Activated T-helper 1 cell treated with Interleukin-2 at 50 U/mL for 16 hours (primary cell): ENCODE data around the gene AKAP11.
A peak's percentile ranks its signal among the peaks of the same experiment; 100 is the strongest.

Experiments used
- DNase-seq: peaks from one replicate; pipeline ENCODE4 v3.0.0-alpha.2; 2020; ENCODE audit warnings: low read depth

The AKAP11 gene

DNA sequence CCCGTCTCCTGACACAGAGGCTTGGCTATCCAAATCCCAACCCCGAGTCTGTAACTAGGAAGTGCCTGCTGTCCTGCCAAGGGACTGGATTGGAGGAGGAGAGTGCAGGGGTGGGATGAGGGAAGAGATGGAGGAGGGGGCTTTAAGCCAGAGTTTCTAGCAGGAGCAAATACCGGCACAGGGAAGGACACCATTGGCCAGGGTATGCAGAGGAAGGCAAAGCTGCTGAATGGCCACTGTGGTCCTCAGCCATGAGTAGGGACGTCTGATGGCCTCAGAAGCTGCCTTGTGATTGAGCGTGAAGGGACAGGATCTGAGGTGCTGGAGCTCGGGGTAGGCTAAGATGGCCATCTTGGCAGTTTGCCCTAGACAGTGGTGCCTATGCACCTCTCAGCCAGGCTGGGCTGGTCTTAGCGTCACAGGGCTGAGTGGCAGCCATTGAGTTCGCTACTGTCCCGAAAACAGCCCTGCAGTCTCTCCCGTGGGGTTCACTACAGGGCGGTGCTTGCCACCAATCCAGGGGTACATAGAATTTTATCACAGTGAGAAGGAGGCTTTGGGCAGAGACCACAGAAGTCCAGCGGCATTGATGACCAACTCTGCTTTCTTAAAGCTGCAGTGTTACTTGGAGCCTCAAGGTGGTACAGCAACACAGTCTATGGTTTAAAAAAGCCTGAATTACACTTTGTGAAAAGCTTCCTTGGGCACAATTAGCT, 61.8 kb downstream of the AKAP11 start:
- DNase-seq: no peak

DNA sequence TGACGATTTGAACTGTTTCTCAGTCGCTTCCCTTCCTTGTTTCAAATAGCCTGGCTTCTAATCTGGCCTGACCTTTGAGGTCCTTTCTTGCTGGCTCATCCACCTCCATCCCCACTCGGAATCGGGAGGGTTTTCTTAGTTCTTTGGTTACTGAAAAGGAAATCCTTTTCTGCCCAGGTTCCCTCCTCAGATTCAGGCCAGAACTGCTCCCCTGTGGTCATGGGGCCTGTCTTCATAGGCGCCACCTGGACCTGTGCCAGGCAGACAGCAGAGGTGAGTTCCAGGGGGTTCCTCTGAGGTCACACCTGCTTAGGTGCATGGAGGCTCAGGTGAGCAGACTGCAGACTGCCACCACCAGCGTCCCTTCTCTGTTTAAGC, 62.4 kb downstream of the AKAP11 start:
- DNase-seq: no peak

DNA sequence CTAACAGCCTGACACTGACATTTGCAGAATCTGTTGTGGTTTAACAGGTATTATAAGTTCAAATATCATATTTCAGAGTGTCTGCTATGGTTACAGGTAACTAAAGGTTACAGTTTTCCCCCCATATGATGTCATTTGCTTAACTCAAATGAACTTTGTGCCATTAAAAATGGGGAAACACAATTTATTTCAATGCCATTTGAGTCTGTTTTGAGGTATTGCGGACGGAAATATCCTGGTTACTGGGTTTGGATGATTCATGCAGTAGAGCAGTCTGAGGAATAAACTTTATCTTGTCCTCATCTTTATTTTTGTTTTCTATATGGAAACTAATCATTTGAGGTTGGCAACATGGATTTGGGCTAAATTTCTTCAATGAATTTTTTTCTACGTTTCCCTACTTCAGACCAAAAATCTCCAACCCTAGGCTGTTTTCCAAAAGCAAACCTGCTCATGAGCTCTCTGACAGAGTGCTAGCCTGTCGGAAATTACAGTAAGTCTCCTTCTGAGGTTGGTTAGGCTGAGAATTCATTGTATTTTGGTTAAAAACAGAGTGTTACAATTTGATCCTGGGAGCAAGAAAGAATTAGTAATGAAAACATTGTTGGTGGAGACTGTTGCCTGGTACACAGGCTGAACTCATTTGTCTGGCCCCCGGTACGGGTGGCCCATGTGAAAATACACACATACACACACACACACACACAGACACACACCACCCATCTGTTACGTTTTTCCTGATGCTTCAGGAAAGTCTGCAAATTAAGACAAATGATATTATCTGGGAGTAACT, 66.1 kb downstream of the AKAP11 start:
- DNase-seq: no peak

DNA sequence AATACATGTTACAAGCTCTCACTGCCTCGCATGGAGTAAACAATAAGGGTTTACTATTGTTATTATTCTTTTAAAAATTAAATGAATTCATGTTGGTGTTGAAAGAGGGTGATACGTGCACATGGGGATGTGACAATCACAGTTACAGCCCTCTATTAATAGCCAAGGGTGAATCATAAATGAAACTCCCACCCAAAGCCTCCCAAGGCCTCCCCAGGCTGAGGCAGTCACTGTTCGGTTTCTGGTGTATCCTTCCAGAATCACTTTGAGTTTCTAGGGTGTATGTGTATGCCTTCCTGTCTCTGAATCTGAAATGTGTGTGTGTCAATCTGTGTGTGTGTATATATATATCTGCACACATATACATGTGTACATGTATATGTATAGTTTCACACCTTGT, 73.4 kb downstream of the AKAP11 start:
- no peak for DNase-seq

DNA sequence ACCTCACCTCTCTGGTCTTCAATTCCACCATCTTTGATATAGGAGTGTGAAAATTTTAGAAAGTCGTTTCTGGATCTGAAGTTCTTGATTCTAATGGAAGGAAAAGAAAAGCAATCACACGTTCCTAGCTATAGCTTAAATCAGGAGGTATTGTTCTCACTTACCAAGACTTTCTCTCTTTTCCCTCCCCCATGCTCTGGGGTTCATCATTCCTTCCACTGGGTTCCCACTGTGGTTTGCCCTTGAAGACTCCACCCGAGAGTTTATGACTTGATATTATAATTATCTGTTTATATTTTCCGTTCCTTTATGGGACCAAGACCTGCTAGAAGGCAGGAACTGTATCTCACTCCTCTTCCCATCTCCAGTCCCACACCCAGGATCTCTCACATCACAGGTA, 76.6 kb downstream of the AKAP11 start:
- DNase-seq: no peak

DNA sequence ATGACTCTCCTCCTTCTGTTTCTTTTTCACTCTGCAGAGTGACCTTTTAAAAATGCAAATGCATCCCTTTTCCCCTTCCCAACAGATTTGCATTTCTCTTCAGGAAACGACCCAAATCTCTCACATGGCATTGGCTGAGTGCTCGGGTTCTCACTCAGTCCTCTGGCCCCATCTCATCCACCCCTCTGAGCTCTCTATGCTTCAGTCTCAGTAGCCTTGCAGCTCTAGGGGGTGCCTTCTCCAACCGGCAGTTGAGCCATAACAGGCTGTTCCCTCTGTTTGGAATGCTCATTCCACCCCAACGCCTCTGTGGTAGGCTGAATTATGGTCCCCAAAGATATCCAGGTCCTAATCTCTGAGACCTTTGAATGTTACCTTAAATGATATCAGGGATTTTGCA, 78.2 kb downstream of the AKAP11 start:
- no peak for DNase-seq

DNA sequence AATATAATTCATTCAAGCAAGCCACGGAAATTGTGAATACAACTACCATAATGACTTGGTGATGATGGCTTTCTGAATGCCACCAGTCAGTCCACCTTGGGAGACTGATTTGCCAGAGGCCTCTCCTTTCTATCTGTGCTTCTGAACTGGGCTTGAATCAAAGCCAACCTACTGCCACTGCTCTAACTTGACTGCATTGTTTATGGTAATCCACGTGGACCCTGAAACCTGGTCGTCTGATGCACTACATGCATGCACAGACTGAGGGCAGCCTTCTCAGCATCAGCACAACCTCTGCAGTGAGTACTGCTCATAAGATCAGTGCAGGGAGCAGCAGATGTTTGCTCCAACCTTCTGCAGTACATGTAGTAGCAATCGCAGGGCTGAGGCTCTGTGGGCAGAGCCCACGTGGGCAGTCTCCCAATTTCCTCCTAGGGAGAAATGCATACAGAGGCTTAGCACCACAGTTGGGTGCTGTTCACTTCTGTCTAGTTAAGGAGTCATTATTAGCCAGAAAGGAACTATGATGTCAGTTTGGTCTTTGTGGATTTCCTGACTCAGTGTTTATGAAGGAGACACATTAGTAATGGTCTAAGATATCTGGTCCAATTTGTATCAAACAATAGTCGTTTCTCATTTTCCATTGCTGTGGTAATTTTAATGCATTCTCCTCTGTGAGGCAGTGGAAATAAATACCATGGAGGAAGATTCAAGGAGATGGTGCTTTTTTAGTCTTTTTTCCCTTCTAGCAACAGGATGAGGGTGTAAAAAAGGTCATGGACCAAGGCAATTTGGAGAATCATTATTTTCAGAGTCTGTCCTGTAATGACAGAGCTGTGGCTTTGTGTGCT, 82.5 kb downstream of the AKAP11 start:
- no peak for DNase-seq

DNA sequence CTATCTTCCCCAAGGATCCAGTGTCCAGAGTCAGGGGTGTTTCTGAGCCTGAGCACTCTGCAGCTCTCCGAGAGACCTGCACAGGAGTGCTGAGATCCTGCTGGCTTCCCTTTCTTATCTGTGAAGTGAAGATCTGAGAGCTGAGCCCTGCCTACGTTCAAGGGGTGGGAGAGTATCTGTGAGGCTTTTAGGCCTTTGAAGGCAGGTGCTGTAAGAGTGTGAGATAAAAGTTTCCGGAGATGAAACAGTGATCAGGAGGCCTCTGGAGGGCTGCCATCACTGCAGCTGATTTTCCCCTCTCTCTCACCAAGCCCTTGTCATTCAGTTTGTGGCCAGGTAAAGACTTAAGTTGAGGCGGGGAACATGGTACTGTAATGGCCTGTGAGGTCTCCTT, 83.1 kb downstream of the AKAP11 start:
- DNase-seq: peak; percentile 26

DNA sequence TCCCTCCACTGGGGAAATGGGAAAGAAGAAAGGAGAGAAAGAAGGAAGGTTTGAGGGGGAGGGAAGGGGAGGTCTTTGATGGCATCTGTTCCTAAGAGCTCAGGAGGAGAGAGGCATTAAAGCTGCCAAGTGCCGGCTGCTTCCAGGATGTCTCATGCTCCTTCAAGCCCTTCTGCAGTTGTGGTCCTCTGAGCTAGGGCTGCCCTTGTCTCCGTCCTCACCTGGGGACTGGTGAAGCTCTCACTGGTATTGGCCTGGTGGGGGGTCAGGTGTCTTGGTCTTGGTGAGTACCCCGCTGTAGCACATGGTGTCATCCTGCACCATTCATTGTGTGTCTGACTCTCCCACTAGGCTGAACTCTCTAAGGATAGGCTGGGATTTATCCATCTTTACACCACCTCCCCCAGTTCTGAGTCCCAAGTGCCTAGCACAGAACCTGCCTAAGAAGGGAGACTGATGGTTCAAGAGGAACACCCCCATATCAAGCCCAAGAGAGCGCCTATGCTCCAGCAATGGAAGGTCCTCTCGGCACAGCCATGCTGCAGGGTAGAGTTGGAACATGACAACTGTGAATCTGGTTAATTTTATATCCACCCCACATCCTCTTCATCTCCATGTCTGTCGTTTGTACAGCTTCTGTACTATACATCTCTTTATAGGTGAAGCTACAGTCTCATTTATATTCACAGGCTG, 83.7 kb downstream of the AKAP11 start:
- DNase-seq: no peak

DNA sequence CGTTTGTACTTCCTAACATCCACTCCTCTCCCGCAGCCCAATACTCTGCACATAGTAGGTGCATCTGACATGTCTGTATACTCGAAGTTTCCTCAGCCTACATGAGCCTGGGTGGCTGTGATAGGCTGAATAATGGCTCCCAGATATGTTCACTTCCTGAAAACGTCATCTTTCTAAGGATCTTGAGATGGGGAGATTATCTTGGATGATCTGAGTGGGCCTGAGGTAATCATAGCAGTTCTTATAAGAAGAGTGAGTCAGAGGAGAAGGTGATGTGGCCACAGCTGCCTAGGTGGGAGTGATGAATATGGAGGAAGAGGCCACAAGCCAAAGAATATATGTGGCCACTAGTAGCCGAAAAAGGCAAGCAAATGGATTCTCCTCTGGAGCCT, 84.2 kb downstream of the AKAP11 start:
- no peak for DNase-seq

DNA sequence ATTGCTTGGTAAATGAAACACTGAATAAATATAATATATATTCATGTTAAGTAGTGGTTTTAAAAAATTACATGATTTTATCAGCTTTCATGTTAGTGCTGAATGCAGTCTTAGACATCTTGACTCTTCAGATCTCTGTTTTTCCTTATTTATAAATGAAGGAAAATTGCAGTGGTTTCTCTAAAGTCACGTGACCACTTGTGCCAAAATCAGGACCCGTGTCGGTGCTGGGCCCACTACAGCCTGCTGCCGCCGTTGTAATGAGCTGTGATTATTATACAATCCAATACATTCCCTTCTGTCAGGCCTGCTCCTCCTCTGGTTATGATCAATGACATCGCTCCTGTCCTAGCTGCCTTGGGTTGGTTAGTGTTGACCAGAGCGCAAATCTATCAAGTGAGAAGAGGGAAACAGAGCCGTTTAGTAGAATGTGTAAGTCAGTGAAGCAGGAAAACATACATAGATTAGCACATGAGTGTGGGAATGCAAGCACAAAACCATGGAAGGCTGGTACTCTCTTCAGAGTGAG, 88.2 kb downstream of the AKAP11 start:
- no peak for DNase-seq

DNA sequence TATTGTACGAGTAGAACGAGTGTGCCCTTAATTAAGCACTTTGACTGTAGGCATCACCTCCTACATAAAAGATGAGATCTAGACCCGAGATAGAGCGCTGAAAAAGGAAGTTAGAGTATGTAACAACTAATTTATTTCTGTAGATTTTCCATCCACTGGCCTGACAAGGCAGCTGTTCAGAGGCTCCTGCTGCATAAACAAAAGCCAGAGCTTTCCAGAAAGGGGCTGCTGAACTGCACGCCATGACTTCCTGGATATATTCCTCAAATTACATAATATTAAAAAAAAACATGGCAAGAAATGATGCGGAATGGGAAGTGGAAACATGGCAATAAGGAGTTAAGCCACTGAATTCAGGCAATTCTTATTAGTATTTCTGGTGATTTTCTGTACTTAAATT, 89.7 kb downstream of the AKAP11 start:
- DNase-seq: no peak

DNA sequence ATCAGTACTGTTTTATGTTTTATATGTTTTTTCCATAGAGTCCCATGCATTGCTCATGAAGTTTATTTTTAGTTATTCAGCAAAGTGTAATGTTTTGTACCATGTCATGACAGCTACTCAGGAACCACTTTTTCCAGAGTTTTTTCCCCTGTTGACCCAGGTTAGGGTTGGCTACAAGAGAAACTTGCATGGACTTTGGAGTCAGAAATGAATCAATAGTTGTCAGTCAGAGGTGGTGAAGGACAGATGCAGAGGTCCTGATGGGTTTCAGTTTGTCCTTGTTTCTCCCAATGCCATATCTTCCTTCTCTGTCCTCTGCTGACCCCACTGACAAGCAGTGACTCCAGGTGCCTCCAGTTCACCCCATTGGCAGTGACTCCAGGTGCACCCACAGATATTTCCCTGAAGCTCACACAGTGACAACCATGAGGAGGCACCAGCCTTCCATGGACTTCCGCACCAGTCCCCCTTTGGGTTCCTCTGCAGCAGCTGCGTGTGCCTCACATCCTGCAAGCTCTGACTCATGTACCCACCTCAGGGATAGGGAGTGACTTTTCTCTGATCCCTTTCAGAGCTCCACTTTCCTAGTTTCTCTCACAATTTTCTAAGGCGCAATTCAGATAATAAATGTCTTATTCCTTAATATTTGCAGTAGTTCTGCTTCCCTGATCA, 92.1 kb downstream of the AKAP11 start:
- DNase-seq: no peak

DNA sequence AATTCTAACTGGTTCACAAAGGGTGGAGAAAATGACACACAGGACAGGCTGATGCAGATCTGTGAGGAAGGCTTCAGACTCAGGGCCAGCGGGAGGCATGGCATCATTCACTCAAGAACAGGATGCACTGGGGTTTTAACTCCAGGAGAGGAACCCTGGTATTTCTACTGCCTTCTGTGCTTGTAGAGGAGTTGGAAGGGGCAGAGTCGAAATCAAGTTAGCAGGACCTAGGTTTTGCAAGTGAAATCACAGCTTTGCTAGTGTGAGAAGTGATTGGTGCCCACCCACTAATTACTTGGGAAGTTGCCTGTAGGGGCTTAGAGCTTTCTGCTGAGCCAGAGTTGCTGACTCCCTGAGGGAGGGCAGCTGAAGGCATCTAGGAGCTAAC, 92.7 kb downstream of the AKAP11 start:
- no peak for DNase-seq

DNA sequence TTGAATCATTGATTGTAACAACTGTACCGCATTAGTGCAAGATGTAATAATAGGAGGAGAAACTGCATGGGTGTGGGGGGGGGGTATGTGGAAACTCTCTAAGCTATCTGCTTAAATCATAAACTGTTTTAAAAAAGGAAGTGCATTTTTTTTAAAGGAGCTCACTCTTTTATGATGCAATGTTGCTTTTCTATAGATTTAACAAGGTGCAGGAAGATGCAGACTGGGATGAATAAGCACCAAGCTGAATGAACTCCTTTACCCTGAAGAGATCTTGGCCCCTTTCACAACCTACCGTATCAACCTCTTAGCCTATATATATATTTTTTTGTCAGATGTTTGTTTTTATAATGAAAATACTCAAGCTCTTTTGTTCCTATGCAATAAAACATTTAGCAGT, 95.9 kb downstream of the AKAP11 start:
- DNase-seq: no peak

DNA sequence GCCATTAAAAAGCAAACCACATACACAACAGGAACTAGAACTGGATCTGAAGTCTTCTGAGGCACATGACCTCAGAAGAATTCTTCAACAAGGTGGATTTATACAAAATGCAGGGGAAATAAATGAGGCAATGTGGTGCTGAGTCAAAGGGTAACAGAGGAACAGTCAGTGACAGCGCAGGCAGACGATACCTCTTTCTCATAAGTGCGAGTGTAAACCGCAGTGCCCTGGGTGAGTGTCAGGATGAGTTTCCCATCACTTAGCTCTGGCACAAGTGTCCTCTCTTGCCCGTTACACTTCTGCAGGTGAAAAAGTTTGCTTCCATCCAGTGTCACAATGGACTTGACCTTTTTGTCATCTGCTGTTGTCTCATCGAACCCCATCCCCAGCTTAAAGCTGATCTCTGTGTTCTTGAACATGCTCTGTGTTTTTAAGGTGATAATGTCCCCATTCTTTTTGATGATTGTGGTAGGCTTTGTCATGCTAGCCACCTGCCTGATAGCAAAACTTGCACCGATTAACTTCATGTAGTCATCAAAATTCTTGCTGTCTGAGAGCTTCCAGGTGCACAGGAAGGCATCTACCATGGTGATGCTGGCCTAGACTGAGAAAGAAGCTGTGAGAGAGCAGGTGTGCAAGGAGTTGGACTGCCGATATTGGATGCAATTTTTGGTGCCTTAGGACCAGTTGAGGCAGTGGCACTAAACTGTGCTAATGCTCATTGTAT, 97.3 kb downstream of the AKAP11 start:
- DNase-seq: no peak

DNA sequence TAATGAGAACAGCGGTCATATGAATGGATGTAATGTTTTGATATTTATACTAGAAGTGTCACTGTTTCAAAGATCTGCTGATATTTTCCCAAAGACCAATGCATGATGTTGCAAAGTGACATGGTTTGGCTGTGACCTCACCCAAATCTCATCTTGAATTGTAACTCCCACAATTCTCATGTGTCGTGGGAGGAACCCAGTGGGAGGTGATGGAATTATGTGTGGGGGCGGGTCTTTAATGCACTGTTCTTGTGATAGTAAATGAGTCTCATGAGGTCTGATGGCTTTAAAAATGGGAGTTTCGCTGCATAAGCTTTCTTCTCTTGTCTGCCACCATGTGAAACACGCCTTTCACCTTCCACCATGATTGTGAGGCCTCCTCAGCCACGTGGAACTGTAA, 98.3 kb downstream of the AKAP11 start:
- no peak for DNase-seq
